Heart left ventricle (tissue), 16 donors: ENCODE results near the gene LIF. TPM values are rescaled to one million over a fixed set of nuclear protein-coding genes. Genes with fewer than 3 reads are reported as not detected.

Experiments
- ATAC-seq, 4 donors: fragments of 200-7000 bp; cut with Tn5 transposase; one replicate each; pipeline ENCODE4 v1.9.1; 2020 to 2022; ENCODE audit warnings: moderate library complexity in 4 of 4, mild to moderate bottlenecking in 3 of 4, moderate number of reproducible peaks in 1 of 4
- DNase-seq, 5 donors: peaks; one replicate each; pipeline ENCODE4 v3.0.0-alpha.2; 2020
- H3K27ac ChIP-seq, 12 donors: fragments of 200-600 bp; sonication (generic) in 4 of 12; one replicate each; pipeline versions ENCODE4 v1.5.0 to v1.8.0; 2016 to 2022; ENCODE audit warnings: mild to moderate bottlenecking in 2 of 12
- H3K27me3 ChIP-seq, 9 donors: fragments of 200-600 bp; sonication (generic) in 2 of 9; one replicate each; pipeline versions ENCODE4 v1.5.1 to v1.8.0; 2016 to 2022; ENCODE audit warnings: mild to moderate bottlenecking in 3 of 9
- H3K36me3 ChIP-seq, 9 donors: fragments of 200-600 bp; sonication (generic) in 2 of 9; one replicate each; pipeline versions ENCODE4 v1.5.0 to v1.8.0; 2018 to 2022; ENCODE audit warnings: mild to moderate bottlenecking in 2 of 9
- H3K4me1 ChIP-seq, 12 donors: fragments of 200-600 bp; sonication (generic) in 4 of 12; one replicate each; pipeline versions ENCODE4 v1.5.0 to v1.8.0; 2016 to 2022; ENCODE audit warnings: mild to moderate bottlenecking in 3 of 12
- H3K4me3 ChIP-seq, 12 donors: fragments of 200-600 bp; sonication (generic) in 4 of 12; one replicate each; pipeline versions ENCODE4 v1.5.0 to v1.8.0; 2017 to 2022; ENCODE audit warnings: mild to moderate bottlenecking in 9 of 12, moderate library complexity in 4 of 12
- H3K9me3 ChIP-seq, 12 donors: fragments of 200-600 bp; sonication (generic) in 4 of 12; one replicate each; pipeline versions ENCODE4 v1.5.0 to v1.8.0; 2016 to 2022; ENCODE audit warnings: mild to moderate bottlenecking in 1 of 12
- POLR2A ChIP-seq, 2 donors: fragments of 450-650 bp; IDR thresholded peaks; one replicate each; pipeline ENCODE4 v1.6.1; 2017; ENCODE audit warnings: antibody characterized with exemption in 2 of 2, mild to moderate bottlenecking in 2 of 2, moderate library complexity in 2 of 2
- WGBS, 4 donors: extraction: QIAGEN DNeasy Blood & Tissue Kit in 2 of 4; methylation state at CpG; one replicate each; pipeline versions ENCODE4 v1.1.5 to v1.1.7; 2013 to 2018; 5-methylcytosine and 5-hydroxymethylcytosine counted together
- intact Hi-C, 10 donors: fragments of 100-400 bp; cut with DNase I; formaldehyde crosslinking; loops; one replicate each; pipeline versions ENCODE4 v1.11.1 to v1.14.2; 2022
- polyA plus RNA-seq, 2 donors: library from polyadenylated mRNA; stranded (reverse); fragments of 200-250 nt; gene quantifications; one replicate each; pipeline ENCODE4 v1.2.3, GENCODE V29; 2013
- total RNA-seq, 9 donors: library from RNA; depleted of rRNA in 2 of 9; stranded (reverse); fragments of >200 nt in 2 of 9; fragmentation: NEBNext Ultra II Directional in 3 of 9; extraction: Animal tissue kit (Norgen Biotek cat#: 25700) in 3 of 9; gene quantifications; one replicate each; pipeline versions ENCODE4 v1.1.0 to v1.2.4, GENCODE V29; 2016 to 2023
- TF ChIP-seq, protein P1 (sequence below), 12 donors: fragments of 200-600 bp; sonication (generic) in 4 of 12; IDR thresholded peaks; one replicate each; pipeline versions ENCODE4 v1.5.0 to v1.8.0; 2018 to 2022; ENCODE audit warnings: antibody characterized with exemption in 12 of 12, mild to moderate bottlenecking in 5 of 12
- donor health status: ischemic (EF 13 %, LVEDD 7.1; RV severe dilation, severe dysfunction).
- donor health status: healthy with polysubstance abuse.
- donor health status: DM: no; HTN: yes; CAD: no.
- donor health status: DM: no; HTN: no; CAD: no.
- donor health status: ischemic (EF 25% LVEDD 6.9; RV normal size, moderate dysfunction).
- donor health status: ischemic (EF 25% LVEDD 5.7; RV mildly dilated, moderate dysfunction).
- donor health status: healthy.
- donor health status: DM: yes; HTN: yes; CAD: no.
- donor health status: ischemic (EF 35%, LVEDD 5.7; RV mildly dilated, moderate dysfunction).
- donor health status: nonischemic (EF 11% LVEDD 7.7; RV severe dilation, severe dysfunction).
- donor health status: DM: yes; HTN: yes; CAD: no.
- donor health status: PGD.
- donor health status: ischemic (EF 29% LVEDD 5.4; RV normal size, mild dysfunction).
- donor health status: nonischemic (EF 23%, LVEDD 6.1; RV moderate dilation, normal function).

Gene LIF
- total and polyA plus RNA-seq, 11 donors = 0.12 to 11.6 (median 0.67) TPM; not detected in 1

DNA sequence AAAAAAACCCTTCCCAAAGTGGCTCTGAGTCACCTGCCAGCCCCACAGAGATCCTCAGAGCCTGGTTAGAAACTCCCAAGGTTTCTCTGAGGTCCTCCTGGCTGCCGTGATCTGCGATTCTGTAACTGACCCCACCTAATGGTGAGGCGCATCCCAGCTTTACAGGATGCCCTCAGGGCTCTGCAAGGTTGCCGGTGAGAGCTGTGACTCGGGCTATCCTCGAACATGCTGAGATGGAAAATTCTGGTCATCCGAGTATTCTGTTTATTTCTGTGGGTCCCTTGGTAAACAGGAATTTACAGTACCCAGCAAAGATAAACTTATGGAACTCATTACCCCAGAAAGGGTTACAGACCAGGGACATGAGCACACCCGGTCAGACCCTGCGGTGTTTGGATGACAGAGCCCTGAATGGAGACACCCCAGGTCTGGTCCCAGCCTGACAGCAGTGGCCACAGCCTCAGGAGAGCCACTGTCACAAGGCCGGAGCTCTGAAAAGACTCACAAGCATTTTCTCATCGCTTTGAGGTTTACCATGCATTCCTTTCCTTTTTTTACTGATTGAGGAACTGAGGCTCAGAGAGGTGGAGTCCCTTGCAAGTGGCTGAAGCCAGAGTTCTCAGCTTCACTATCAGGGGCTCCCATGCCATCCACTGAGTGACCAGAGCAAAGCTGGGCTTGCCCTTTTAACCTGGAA is 22.2 kb downstream of the LIF start:
- H3K9me3 ChIP-seq = no peaks in the 10 kb centered on the region
- no peaks in the 10 kb centered on the region for H3K36me3 ChIP-seq
- WGBS, 4 donors = 51 to 61% (median 58%) methylated on average over 11 of the region's 11 CpGs
- no peak for TF ChIP-seq POLR2A (IDR thresholded peaks at IDR 0.05)
- TF ChIP-seq, protein P1, sequence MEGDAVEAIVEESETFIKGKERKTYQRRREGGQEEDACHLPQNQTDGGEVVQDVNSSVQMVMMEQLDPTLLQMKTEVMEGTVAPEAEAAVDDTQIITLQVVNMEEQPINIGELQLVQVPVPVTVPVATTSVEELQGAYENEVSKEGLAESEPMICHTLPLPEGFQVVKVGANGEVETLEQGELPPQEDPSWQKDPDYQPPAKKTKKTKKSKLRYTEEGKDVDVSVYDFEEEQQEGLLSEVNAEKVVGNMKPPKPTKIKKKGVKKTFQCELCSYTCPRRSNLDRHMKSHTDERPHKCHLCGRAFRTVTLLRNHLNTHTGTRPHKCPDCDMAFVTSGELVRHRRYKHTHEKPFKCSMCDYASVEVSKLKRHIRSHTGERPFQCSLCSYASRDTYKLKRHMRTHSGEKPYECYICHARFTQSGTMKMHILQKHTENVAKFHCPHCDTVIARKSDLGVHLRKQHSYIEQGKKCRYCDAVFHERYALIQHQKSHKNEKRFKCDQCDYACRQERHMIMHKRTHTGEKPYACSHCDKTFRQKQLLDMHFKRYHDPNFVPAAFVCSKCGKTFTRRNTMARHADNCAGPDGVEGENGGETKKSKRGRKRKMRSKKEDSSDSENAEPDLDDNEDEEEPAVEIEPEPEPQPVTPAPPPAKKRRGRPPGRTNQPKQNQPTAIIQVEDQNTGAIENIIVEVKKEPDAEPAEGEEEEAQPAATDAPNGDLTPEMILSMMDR (IDR thresholded peaks at IDR 0.05) = no peak
- intact Hi-C loops = no loop called here
- DNase-seq = no peak
- H3K4me3 ChIP-seq = no peak overlapping the region
- H3K27me3 ChIP-seq = peaks cover 0 to 75% (median 20%) of the 10 kb centered on the region in 9 donors
- H3K4me1 ChIP-seq = peaks cover 0 to 19% (median 0%) of the 10 kb centered on the region in 12 donors
- ATAC-seq = no peak
- H3K27ac ChIP-seq = no peak overlapping the region

DNA sequence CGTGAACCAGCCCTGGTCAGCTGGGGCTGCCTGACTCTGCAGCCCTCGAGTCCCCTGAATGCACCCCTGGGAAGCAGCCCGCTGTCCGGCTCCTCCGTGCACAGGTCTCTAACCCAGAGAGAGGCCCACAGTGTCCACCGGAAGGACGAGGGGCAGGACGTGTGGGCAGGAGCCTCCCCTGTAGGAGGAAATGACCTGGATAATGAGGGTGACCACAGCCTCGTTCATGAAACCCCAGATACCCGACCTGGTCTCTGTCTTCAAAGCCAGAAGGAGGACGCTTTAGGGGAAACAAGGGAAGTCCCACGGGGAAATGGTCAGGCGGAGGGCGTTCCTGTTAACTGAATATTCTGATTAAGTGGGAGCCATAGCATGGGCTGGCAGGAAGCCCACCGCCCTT is 23.3 kb downstream of the LIF start:
- Histone ChIP-seq H3K36me3 (no peaks in the 10 kb centered on the region), H3K27ac (no peak overlapping the region), H3K4me1 (peaks cover 0 to 19% (median 0%) of the 10 kb centered on the region in 12 donors), H3K4me3 (no peak overlapping the region), H3K9me3 (no peaks in the 10 kb centered on the region), H3K27me3 (peaks cover 0 to 70% (median 17%) of the 10 kb centered on the region in 9 donors)
- 40 to 56% (median 51%) methylated on average over 12 to 15 of the region's 15 CpGs for WGBS, 4 donors
- DNase-seq = no peak
- TF ChIP-seq, protein P1 (IDR thresholded peaks at IDR 0.05) = no peak
- ATAC-seq = no peak
- intact Hi-C loops = no loop called here

DNA sequence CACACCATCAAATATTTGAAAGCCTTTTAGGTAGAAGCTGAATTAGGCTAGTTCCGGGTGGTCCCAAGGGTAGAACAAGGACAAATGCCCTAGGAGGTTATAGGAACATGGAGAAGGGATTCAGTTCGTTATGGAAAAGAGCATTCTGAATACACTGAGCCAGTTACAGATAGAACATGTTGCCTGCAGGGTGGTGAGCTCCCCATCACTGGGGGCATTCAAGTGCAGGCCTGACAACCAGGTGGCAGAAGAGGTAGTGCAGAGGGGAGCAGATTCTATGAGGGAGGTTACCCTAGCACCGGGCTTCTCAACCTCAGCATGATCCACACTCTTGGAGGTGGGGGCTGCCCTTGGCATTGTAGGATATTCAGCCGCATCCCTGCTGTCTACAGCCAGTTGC is 24.2 kb downstream of the LIF start:
- 72 to 85% (median 80%) methylated on average over 4 of the region's 4 CpGs for WGBS, 4 donors
- H3K4me3 ChIP-seq = no peak overlapping the region

More for the DNA sequence above, 24.2 kb downstream of the LIF start:
- Histone ChIP-seq H3K9me3 (no peaks in the 10 kb centered on the region), H3K27ac (no peak overlapping the region), H3K36me3 (no peaks in the 10 kb centered on the region), H3K27me3 (peaks cover 3 to 61% (median 17%) of the 10 kb centered on the region in 9 donors), H3K4me1 (peaks cover 0 to 19% (median 0%) of the 10 kb centered on the region in 12 donors)
- TF ChIP-seq POLR2A (IDR thresholded peaks at IDR 0.05) = no peak
- TF ChIP-seq, protein P1 (IDR thresholded peaks at IDR 0.05) = no peak
- ATAC-seq = no peak
- intact Hi-C loops = no loop called here
- no peak for DNase-seq
